H9 (cell line): Measurements from ENCODE around the gene MYO7A. TPM values are rescaled to one million over a fixed set of nuclear protein-coding genes. Genes with fewer than 3 reads are reported as not detected.

ENCODE experiments used
- DNase-seq: peaks from one replicate; pipeline ENCODE4 v3.0.0-alpha.2; 2017
- H2AFZ ChIP-seq: one replicate; pipeline ENCODE4 v1.6.1; 2013; ENCODE audit warnings: mild to moderate bottlenecking, low read length, control low read depth, moderate library complexity
- H2AK5ac ChIP-seq: 2 replicates; pipeline ENCODE4 v1.6.1; 2013; ENCODE audit warnings: low read length, control low read depth, mixed read lengths; ENCODE audit not compliant: insufficient read length
- H2BK120ac ChIP-seq: one replicate; pipeline ENCODE4 v1.6.1; 2013; ENCODE audit warnings: low read depth, mild to moderate bottlenecking, low read length, control low read depth, inconsistent platforms; ENCODE audit not compliant: poor library complexity, severe bottlenecking
- H2BK12ac ChIP-seq: 2 replicates; pipeline ENCODE4 v1.6.1; 2013; ENCODE audit warnings: low read length, control low read depth, mixed read lengths, low read depth; ENCODE audit not compliant: insufficient read length
- H2BK15ac ChIP-seq: 2 replicates; pipeline ENCODE4 v1.6.1; 2013; ENCODE audit warnings: low read depth, low read length, control low read depth
- H2BK20ac ChIP-seq: one replicate; pipeline ENCODE4 v1.6.1; 2013; ENCODE audit warnings: low read depth, mild to moderate bottlenecking, low read length, control low read depth, inconsistent platforms; ENCODE audit not compliant: poor library complexity, severe bottlenecking
- H2BK5ac ChIP-seq: 2 replicates; pipeline ENCODE4 v1.6.1; 2013; ENCODE audit warnings: low read length, control low read depth, mixed read lengths; ENCODE audit not compliant: insufficient read length
- H3K14ac ChIP-seq: 2 replicates; pipeline ENCODE4 v1.6.1; 2013; ENCODE audit warnings: low read length, control low read depth; ENCODE audit not compliant: insufficient read depth
- H3K18ac ChIP-seq: 2 replicates; pipeline ENCODE4 v1.6.1; 2013; ENCODE audit warnings: low read depth, mild to moderate bottlenecking, mixed read lengths, low read length, control low read depth; ENCODE audit not compliant: insufficient read length
- H3K23ac ChIP-seq: 2 replicates; pipeline ENCODE4 v1.6.1; 2013; ENCODE audit warnings: low read length, control low read depth, mixed read lengths, low read depth; ENCODE audit not compliant: insufficient read length
- H3K23me2 ChIP-seq: 2 replicates; pipeline ENCODE4 v1.6.1; 2013; ENCODE audit warnings: low read depth, mild to moderate bottlenecking, mixed read lengths, low read length, control low read depth; ENCODE audit not compliant: insufficient read length, poor library complexity, severe bottlenecking
- H3K27ac ChIP-seq: 2 replicates; pipeline ENCODE4 v1.5.1; 2013; ENCODE audit warnings: low read length, control low read depth, mixed read lengths, low read depth; ENCODE audit not compliant: insufficient read length
- H3K27me3 ChIP-seq: 2 replicates; pipeline ENCODE4 v1.6.1; 2013; ENCODE audit warnings: low read length, control low read depth, inconsistent platforms; ENCODE audit not compliant: insufficient read depth
- H3K4ac ChIP-seq: 2 replicates; pipeline ENCODE4 v1.6.1; 2013; ENCODE audit warnings: low read depth, mild to moderate bottlenecking, control low read depth, inconsistent platforms, low read length, moderate library complexity
- H3K4me1 ChIP-seq: 2 replicates; pipeline ENCODE4 v1.6.1; 2013; ENCODE audit warnings: low read length, control low read depth, inconsistent platforms; ENCODE audit not compliant: insufficient read depth
- H3K4me2 ChIP-seq: 2 replicates; pipeline ENCODE4 v1.6.1; 2013; ENCODE audit warnings: low read length, control low read depth, mixed read lengths; ENCODE audit not compliant: insufficient read length, insufficient read depth
- H3K56ac ChIP-seq: 2 replicates; pipeline ENCODE4 v1.6.1; 2013; ENCODE audit warnings: low read depth, mild to moderate bottlenecking, mixed read lengths, low read length, control low read depth; ENCODE audit not compliant: insufficient read length
- H3K79me1 ChIP-seq: 2 replicates; pipeline ENCODE4 v1.6.1; 2013; ENCODE audit warnings: low read depth, mild to moderate bottlenecking, moderate library complexity, low read length, control low read depth, inconsistent platforms; ENCODE audit not compliant: insufficient read depth, poor library complexity, severe bottlenecking
- H3K79me2 ChIP-seq: 2 replicates; pipeline ENCODE4 v1.6.1; 2013; ENCODE audit warnings: low read length, control low read depth, inconsistent platforms; ENCODE audit not compliant: insufficient read depth
- H3K9ac ChIP-seq: 2 replicates; pipeline ENCODE4 v1.6.1; 2013; ENCODE audit warnings: low read length, control low read depth, mixed read lengths; ENCODE audit not compliant: insufficient read length; ENCODE audit errors: extremely low read depth
- H3K9me3 ChIP-seq: one replicate; pipeline ENCODE4 v1.6.1; 2013; ENCODE audit warnings: low read depth, low read length, inconsistent platforms; ENCODE audit not compliant: control insufficient read depth
- H3T11ph ChIP-seq: one replicate; pipeline ENCODE4 v1.6.1; 2013; ENCODE audit warnings: mild to moderate bottlenecking, low read length, control low read depth, inconsistent platforms
- H4K20me1 ChIP-seq: one replicate; pipeline ENCODE4 v1.6.1; 2013; ENCODE audit not compliant: control insufficient read depth, insufficient read length, insufficient read depth
- H4K5ac ChIP-seq: 2 replicates; pipeline ENCODE4 v1.6.1; 2013; ENCODE audit warnings: low read depth, mild to moderate bottlenecking, mixed read lengths, low read length, control low read depth; ENCODE audit not compliant: insufficient read length
- H4K8ac ChIP-seq: replicated peaks from 2 replicates; pipeline ENCODE4 v1.6.1; 2013; ENCODE audit warnings: low read length, control low read depth, mixed read lengths, low read depth; ENCODE audit not compliant: insufficient read length
- H4K91ac ChIP-seq: 2 replicates; pipeline ENCODE4 v1.6.1; 2013; ENCODE audit warnings: low read depth, mild to moderate bottlenecking, moderate library complexity, mixed read lengths, low read length, control low read depth; ENCODE audit not compliant: insufficient read length
- H3K27ac Mint-ChIP-seq, 3 experiments: 2 replicates in 2 of 3; 3 replicates in 1 of 3; pipeline ENCODE4 v1.8.0; 2020 to 2021; ENCODE audit warnings: mixed read lengths in 3 of 3, mild to moderate bottlenecking in 1 of 3, moderate library complexity in 1 of 3
- H3K27me3 Mint-ChIP-seq: 2 replicates; pipeline ENCODE4 v1.8.0; 2021; ENCODE audit warnings: low read depth, mild to moderate bottlenecking, moderate library complexity, mixed read lengths
- H3K36me3 Mint-ChIP-seq, 3 experiments: 2 replicates in 2 of 3; 3 replicates in 1 of 3; pipeline ENCODE4 v1.8.0; 2020 to 2021; ENCODE audit warnings: low read depth in 3 of 3, mixed read lengths in 3 of 3; ENCODE audit not compliant: insufficient read depth in 1 of 3
- H3K4me1 Mint-ChIP-seq, 2 experiments: 2 replicates each; pipeline ENCODE4 v1.8.0; 2020; ENCODE audit warnings: mixed read lengths in 2 of 2
- H3K4me3 Mint-ChIP-seq, 2 experiments: 2 replicates in 1 of 2; 3 replicates in 1 of 2; pipeline ENCODE4 v1.8.0; 2020 to 2021; ENCODE audit warnings: mild to moderate bottlenecking in 2 of 2, mixed read lengths in 2 of 2, moderate library complexity in 1 of 2
- H3K9me3 Mint-ChIP-seq, 2 experiments: 2 replicates in 1 of 2; 3 replicates in 1 of 2; pipeline ENCODE4 v1.8.0; 2020; ENCODE audit warnings: mild to moderate bottlenecking in 2 of 2, mixed read lengths in 2 of 2, moderate library complexity in 1 of 2
- CTCF ChIP-seq: fragments of 200-600 bp; sonication (generic); conservative IDR thresholded peaks from 3 replicates; pipeline ENCODE4 v1.8.0; 2021; ENCODE audit warnings: antibody characterized with exemption, mild to moderate bottlenecking
- WGBS: extraction: QIAGEN DNeasy Blood & Tissue Kit; methylation state at CpG from one replicate; pipeline ENCODE4 v1.1.7; 2013; ENCODE audit warnings: missing lambda C conversion rate, low lambda C conversion rate, mixed read lengths; ENCODE audit not compliant: insufficient read length; ENCODE audit errors: extremely low coverage; 5-methylcytosine and 5-hydroxymethylcytosine counted together
- total RNA-seq: library from RNA; stranded (reverse); gene quantifications from 2 replicates; pipeline ENCODE4 v1.2.1, GENCODE V29; 2021

Gene MYO7A
- total RNA-seq, 1 experiment from 2014 or later: 1.6 TPM

- H3K4me1 ChIP-seq: no peaks in the 10 kb centered on the region
- TF ChIP-seq CTCF: no peak
- H3K27ac Mint-ChIP-seq: no peak overlapping the region
These were observed 28.6 kb downstream of the MYO7A start for GRCh38 chr11:77156396-77157195.

More at GRCh38 chr11:77156396-77157195, 28.6 kb downstream of the MYO7A start:
- WGBS: no CpG with 5 or more reads among the region's 26 CpGs
- Histone ChIP-seq H2BK15ac (no peak overlapping the region), H2BK5ac (no peak overlapping the region), H3K56ac (no peak overlapping the region), H2BK120ac (no peak overlapping the region), H3K4me2 (no peak overlapping the region), H4K5ac (no peak overlapping the region), H2AK5ac (no peak overlapping the region), H2AFZ (no peak overlapping the region), H3K14ac (no peak overlapping the region), H3K9me3 (no peaks in the 10 kb centered on the region), H3K79me1 (no peaks in the 10 kb centered on the region), H3K18ac (no peak overlapping the region), H3K27ac (no peak overlapping the region), H4K20me1 (no peaks in the 10 kb centered on the region), H3K9ac (no peak overlapping the region), H3T11ph (no peak overlapping the region), H3K4ac (no peak overlapping the region), H4K91ac (no peak overlapping the region), H3K27me3 (no peaks in the 10 kb centered on the region), H4K8ac (no peak overlapping the region), H3K79me2 (no peaks in the 10 kb centered on the region), H3K23ac (no peak overlapping the region), H2BK12ac (no peak overlapping the region), H3K23me2 (no peaks in the 10 kb centered on the region), H2BK20ac (no peak overlapping the region)
- peaks cover 6% of the 10 kb centered on the region for H3K27me3 Mint-ChIP-seq
- no peaks in the 10 kb centered on the region for H3K9me3 Mint-ChIP-seq
- no peak for DNase-seq
- H3K36me3 Mint-ChIP-seq: no peaks in the 10 kb centered on the region; a peak in 1 of 7 replicates
- 0 out of 4 replicates have a peak, but pooled peaks cover 0 to 3% of the 10 kb centered on the region in 2 experiments for H3K4me1 Mint-ChIP-seq
- no peak overlapping the region for H3K4me3 Mint-ChIP-seq
